Anterior cingulate cortex (tissue), 58 donors: ENCODE results near the gene TSPAN18.
A peak's percentile ranks its signal among the peaks of the same experiment; 100 is the strongest.

Experiments used
- DNase-seq, 58 donors: peaks; one replicate each; lab custom pipeline; 2025; lab: John Stamatoyannopoulos, UW

TSPAN18 gene

DNA sequence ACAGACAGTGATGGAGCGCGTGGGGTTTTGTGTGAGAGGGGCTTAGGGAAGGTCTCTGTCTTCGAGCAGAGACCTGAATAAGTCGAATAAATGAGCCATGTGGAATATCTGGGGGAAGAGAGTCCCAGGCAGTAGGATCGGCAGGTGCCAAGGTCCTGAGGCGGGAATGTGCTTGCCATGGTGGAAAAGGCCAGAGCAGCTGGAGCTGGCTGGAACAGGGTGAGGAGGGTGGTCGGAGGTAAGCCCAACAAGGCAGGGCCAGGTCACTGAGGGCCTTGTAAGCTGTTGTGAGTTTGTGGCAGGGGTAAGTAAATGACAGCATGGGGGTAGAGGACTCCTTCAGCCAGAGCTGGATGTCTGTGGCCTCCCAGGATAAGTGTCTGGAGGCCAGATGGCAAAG is 152.7 kb downstream of the TSPAN18 start:
- DNase-seq, result no peak

DNA sequence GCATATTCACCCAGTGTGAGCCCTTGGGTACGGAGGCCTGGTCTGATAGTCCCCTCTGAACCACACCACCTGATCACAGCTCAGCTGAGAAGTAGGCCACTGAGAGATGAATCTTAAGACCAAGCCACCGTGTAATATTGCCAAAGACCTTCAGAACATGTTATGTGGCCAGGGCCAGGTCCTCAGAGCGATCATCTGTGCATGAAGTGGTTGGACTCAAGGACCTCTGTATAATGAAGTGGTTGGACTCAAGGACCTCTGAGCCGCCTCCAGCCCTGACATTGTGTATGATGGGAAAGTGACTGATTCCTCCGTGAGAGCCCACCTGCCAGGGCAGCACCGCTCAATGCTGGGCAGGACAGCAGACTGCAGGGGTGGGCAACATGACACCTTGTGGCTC is 153.7 kb downstream of the TSPAN18 start:
- no peak for DNase-seq

DNA sequence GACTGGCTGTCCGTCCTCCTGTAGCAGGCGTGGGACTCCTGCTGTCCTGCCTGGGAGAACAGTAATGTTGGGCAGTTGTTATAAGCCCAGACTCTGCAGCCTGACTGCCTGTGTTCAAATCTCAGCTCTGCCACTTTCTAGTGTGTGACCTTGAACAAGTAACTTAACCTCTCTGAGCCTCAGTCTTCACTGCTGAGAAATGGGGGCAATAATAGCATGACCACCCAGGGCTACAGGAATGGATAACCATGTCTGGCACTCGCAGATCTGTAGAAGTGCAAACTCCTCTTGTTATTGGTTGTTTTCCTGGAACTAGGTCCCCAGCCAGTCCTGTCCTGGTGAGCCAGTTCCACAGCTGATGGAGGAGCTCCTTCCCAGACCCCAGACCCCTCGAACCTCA is 154.2 kb downstream of the TSPAN18 start:
- no peak for DNase-seq

DNA sequence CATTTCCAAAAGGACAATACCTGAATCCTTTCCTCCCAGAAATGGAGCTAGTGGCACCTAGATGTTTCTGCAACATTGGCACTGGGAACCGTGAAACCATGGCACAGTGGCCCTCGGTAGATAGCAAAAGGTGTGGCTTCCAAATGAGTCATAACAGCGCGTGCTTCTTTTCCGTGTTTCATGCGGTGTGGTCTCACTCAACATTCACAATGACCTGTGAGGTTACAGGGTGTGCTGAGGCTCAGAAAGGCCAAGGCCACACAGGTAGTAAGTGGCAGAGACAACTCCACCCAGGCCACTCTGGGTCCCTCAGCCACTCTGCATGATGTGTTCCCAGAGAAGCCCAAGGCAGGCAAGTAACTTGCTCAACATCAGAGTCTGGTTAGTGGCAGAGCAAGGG is 156.5 kb downstream of the TSPAN18 start:
- DNase-seq, result no peak

DNA sequence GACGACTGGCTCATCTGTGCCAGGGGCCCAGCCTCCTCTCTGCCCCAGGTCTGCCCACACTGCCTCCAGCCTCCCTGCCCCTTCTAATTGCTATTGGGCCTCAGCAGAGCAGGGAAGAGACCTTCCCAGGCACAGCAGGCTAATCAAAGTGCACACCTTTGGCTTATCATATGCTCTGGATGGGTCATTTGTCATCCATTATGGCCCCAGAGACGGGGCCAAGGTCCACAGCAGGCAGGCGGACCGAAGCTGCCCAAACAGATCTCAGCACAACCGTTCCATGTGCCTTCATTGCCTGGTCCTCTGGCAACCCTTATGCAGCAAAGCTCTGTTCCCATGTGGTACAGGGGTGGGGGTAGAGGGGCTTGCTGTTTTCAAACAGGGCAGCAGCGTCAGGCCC is 157.3 kb downstream of the TSPAN18 start:
- DNase-seq, result no peak

DNA sequence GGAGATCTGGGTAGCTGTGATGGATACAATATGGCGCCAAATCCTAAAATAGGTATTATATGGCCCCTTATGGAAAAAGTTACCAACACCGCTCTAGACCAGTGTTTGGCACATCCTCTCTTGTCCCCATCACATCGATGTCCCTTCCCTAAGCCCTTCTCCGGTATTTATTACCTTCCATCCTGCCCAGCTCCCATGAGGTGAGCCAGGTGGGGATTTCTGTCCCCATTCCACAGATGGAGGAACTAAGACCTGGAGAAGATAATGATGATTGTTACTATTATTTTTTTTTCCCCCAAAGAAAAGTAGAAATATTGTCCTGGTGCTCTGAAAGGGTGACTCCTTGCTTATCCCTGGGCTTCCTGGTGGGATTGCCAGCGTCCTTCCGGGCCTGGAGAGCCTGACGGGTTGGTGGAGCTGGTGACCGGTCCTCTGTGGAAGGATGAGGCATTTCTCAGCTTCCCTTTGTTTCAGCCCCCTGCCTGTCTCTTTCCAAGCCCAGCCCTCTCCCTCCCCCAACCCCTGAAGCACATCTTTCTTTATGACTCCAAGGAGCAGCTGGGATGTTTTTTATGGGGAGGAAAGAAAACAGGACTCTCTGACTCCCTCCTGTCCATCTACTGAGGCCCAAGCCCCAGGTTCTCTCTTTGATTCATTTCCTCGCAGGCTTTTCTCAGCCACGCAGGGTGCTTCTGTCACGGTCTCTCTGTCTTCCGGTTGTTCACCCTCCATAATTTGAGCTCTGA is 158.5 kb downstream of the TSPAN18 start:
- DNase-seq, result no peak

DNA sequence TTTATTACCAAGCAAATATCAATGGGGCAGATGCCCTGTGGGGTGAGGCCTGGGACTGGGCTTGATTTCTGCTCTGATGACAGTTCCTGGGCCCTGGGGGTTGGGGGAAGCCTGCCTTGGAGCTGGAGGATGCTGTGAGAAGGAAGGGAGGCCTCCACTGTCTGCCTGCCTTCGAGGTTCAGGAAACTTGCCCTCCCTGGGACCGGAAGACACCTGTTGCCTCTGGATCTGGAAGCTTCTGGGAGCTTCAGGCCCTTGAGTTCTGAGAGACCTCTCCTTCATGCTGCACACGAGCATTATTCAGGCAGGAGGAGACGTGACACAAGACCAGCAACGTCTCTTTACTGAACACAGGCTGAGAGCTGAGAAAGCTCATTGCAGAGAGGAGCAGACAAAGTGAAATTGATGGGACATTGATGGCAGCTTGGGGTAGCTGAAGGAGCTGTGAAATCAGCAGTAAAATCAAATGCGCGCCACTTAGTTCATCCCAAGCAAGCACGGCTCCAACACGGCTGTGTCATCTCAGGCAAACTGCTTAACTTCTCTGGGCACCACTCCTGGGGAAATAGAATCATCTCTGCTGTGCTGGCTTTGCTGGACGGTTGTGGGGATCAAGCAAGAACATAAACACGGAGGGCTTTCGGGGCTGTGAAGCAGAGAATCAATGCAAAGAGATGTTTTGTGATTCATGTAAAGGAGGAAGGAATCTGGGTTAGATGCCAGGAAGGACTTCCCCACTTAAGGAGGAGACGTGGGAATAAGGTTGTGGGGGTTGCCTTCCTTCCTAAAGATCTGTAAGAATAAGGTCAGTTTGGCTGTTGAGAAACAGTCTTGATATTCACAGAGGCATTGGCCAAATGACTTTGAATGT is 159.4 kb downstream of the TSPAN18 start:
- no peak for DNase-seq

DNA sequence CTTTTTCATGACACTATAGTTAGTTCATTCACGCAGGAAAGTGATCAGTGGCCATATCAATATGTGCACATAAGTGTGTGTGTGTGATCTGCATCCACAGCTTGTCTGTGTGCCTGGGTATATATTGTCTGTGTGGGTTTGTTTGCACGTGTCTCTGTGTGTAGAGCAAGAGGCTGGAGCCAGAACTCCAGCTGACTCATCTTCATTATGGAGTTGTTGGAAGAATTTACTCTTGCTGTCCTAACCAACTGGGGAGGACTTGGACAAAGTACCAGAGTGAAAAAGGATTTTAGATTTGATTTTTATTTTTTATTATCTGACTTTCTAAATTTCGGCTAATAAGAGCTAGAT is 160.0 kb downstream of the TSPAN18 start:
- peak in 8 of 58 donors; percentile 7 to 28 (median 12) for DNase-seq

DNA sequence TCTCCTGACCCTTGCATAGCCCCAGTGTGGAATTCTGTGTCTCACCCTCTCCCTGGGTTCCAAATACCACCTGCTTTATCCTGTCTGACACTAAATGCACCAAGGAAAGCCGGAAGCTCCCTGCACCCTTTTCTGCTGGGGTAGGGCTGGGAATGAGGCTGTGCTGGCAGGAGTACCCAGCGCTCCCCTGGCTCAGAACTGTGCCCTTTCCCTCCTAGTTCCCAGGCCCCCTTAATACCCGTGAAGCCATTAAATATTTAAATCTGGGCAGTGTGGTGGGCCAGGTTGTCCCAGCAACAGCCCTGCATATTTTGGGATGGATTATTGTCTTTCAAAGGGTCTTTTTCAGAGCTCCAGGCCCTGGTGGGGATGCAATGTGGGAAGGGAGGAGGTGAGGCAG is 160.9 kb downstream of the TSPAN18 start:
- no peak for DNase-seq

DNA sequence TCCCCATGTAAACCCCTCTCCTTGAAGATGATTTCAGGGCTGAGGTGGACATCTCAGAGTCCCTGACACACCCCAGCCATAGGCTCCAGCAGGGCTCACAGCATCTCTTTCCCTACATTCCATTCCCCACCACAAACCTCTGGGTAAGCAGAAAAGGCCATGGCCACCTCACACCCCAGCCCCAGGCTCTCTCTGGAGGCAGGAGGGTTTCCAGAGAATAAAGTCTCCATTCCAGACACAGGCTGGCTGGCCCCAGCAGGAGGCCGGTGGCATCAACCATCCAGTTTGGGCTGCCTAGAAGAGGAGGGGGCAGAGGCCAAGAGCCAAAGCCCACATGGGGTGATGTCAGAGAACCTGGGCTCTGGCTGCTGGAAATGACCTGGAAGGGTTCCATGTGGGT is 162.5 kb downstream of the TSPAN18 start:
- no peak for DNase-seq

DNA sequence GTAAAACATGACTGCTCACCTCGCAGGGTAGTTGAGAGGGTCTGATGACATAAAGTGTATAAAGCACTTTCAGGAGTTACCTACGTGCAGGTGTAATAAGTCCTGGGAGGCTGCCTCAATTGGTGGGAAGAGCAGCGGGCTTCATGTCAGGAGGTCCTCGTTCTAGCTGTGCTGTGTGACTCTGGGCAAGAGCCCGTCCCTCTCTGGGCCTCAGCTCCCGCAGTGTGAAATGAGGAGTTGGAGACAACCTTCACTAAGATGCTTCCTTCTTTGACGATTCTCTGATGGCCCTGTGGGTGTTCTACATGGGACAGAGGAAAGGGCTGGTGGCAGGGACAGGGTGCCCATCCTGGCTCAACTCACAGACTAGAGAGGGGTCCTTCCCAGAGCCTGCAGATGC is 166.1 kb downstream of the TSPAN18 start:
- no peak for DNase-seq

DNA sequence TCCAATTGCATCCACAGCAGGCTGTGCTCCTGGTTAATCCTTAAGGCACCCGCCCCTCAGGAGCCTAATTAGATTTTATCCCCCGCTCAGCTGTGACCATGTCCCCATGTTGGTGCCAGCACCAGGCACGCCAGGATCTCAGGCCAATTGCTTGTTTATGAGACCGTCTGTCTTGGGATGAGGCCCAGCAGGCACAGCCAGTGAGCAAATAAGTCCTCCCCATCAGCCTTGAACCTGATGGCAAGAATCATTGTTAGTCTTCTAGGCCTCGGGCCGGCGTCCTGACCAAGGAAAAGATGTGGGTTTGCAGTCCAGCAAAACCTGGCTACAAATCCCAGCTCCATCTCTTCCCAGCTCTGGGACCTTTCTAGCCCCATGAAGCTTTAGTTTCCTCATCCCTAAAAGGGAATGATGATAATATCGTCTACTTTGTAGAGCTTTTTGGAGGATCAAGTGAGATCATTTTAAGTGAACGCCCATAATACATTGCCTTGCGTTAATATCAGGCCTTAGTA is 166.6 kb downstream of the TSPAN18 start:
- DNase-seq, result peak in 48 of 58 donors; percentile 4 to 81 (median 40)

DNA sequence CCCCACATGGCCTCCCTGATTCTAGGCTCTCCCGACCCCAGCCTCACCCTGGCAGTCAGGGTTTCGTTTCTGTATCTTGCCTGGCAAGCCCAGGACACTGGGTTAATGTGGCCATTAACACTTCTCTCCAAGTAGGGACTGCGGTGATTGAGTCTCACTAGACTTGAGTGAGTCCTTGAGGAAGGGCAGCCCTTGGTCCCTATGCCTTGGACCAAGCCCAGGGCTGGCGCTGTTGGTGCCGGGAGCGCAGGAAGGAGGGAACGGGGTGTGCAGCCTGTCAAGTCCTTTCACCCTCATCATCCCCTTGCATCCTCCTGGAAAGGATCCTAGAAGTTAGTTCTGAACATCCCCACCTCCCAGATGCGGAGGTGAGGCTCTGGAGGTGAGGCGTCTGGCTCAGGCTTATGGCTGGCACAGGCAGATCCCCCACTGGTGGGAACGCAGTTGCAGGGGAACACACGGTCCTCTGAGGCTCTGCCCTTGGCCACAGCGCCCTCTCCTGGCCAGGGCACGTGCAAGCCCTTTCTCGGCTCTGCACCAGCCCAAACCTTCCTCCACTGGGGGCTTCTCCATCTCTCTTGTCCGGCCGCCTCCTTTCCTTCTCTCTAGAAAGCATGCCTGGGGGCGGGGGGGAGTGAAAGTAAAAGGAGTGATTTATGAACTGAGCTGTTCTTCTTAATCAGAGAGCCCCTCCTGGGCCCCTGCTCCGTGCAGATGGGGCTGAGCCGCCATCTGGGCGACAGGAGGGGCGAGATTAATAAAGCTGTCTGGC is 167.3 kb downstream of the TSPAN18 start:
- DNase-seq, result peak in 53 of 58 donors; percentile 4 to 77 (median 48)

DNA sequence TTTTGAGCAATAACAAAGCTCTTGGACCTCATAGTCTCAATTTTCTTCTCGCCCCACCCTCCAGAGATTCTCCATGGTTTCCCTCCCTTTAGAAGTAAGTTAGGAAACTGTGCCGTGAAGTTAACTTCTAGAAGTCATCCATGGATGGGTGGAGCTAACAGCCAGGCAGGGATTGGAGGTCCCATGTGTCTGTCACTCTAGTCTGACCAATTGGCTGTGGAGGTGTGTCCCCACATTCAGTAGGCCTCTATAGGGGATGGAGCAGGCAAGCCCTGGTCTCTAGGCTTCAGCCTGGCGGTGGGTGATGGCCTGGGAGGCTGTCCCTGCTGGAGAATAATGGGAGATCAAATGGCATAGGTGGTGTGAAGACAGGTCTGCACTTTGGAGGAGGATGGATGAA is 173.2 kb downstream of the TSPAN18 start:
- no peak for DNase-seq

DNA sequence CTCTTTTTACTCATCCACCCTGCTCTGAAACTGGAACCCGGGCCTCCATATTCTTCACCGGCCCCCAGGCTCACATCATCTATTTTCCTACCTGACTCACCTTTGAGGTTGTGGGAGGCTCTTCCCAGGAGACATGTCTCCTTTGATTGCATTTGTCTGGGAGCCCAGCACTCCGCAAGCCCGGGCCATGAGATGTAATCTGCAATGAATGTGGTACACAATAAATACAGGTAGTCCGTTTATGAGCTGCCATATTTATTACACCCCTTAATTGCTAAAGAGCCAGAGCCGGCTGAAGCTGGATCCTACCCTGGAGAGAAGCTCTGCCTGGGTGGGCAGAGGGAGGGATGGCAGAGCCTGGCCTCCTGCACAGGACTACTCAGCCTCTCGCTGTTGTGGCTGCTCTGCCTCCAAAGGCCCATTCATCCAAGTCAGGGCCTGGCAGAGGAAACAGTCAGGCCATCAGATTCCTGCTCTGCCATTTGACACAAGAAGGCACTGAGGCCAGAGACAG is 174.4 kb downstream of the TSPAN18 start:
- DNase-seq, result no peak

DNA sequence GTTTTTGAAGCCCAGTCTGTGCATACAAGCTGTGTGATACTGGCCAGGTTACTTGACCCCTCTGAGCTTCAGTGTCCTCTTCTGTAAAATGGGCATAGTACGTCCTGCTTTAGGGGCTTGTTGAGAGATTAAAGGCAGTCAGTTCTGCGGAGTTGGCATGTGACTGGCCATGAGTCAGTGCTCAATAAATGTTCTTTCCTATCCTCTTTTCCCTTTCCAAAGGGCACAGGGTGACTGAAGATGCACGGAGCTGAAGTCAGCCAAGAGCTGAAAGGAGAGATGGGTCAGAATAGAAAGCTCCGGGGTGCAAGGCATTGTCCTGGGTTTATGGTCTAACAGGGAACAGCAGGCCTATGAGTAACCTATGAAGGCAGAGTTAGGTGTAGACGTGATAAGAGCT is 175.0 kb downstream of the TSPAN18 start:
- DNase-seq, result no peak

DNA sequence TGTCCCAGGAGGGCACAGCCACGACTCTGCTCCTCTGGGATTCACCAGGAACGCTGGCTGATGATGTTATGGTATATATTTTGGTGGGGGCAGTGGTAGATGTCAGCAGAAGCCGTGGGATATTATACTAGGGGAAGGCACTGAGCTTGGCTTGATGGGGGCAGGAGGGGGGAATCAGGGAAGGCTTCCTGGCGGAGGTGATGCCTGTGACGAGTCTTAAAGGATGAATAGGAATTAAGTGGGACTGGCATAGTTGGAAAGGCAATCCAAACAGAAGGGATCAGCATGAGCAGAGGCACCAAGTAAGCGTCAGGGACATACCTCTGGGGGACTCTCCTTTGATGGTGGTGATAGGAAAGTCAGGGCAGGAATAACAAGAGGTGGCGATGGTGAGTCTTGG is 176.3 kb downstream of the TSPAN18 start:
- DNase-seq, result no peak

DNA sequence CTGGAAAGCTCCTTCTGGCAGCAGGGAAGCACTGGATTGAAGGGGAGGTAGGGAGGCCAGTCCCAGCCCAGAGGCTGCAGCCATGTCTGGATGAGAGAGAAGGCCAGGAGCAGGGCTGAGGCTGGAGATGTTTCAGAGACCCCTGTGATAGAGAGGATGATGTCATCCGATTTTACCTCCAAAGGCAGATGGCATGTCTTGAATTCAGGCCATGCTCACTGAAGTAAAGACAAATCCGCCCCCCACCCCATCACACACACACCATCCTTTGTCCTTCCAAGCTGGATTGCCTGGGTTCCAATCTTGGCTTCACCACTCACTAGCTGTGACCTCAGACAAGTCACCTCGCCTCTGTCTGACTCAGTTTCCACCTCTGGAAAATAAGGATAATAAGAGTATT is 176.8 kb downstream of the TSPAN18 start:
- no peak for DNase-seq

DNA sequence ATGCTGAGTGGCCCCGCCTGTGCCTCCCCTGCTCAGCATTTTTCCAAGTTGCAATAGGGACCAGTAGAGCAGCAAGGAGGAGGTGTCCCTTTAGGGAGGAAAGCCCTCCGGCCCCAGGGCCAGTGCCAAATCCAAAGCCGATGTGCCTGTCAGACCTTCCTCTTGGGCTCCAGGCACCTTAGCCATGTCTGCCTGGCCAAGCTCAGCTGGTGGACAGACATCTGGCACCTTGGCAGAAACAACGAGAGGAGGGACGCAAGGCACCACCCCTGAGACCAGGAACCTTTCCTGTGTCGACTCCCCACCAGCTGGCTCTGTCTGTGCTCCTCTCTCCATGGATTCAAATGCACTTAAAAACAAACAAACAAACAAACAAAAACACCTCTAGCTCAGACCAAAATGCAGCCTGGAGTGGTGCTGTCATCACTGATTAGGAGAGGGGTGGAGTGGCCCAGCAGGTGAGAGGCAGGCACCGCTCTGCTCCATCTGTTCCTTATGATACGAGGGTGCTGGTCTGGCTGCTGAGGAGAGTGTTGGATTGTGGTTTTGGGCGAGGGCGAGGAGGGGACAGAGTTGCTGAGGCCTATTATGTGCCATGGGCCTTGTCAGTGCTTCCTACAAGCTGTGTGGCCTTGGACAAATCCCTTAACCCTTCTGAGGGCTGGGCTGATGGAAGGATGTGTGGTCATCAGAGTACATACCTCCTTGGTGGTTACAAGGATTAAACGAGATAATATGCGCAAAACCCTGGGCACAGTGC is 177.7 kb downstream of the TSPAN18 start:
- DNase-seq, result no peak
